ENCODE results near the gene PPIG. TPM values are rescaled to one million over a fixed set of nuclear protein-coding genes. Genes with fewer than 3 reads are reported as not detected.

PPIG gene
- total RNA-seq, 6 experiments from 2014 or later: 15.1 to 27.7 (median 23.8) TPM

GRCh38 chr2:169690958-169691357 is 106.8 kb downstream of the PPIG start:
- Histone ChIP-seq H3K27ac (no peak overlapping the region), H3K27me3 (no peaks in the 10 kb centered on the region), H3K4me1 (peaks cover 0 to 16% (median 8%) of the 10 kb centered on the region in 4 donors), H3K36me3 (no peaks in the 10 kb centered on the region), H3K9me3 (no peaks in the 10 kb centered on the region), H3K4me3 (no peak overlapping the region)
- intact Hi-C loops (cut with DNase I): no loop called here
- TF ChIP-seq POLR2A (IDR thresholded peaks at IDR 0.05): no peak
- no peak for TF ChIP-seq CTCF (IDR thresholded peaks at IDR 0.05)
- DNase-seq: no peak
- ATAC-seq: no peak
- WGBS (ENCODE audit: insufficient coverage, low coverage, low lambda C conversion rate, missing lambda C conversion rate): 63% methylated on average over 1 of the region's 1 CpG

Other genes starting within 250 kb of the PPIG start
- gene LRP2, start 221.8 kb upstream of the PPIG start, total RNA-seq: 1 to 10 TPM in 3 of 6 experiments, under 1 TPM in 3; 0.51 to 4.4 (median 1.0) TPM
- 1 to 10 TPM; 1.7 to 3.5 (median 2.3) TPM for gene BBS5, start 104.9 kb upstream of the PPIG start, total RNA-seq
- gene KLHL41, start 74.6 kb upstream of the PPIG start, total RNA-seq: 1 to 10 TPM in 1 of 6 experiments, under 1 TPM in 5; 0.22 to 3.7 (median 0.30) TPM
- gene FASTKD1, start 10.5 kb upstream of the PPIG start, total RNA-seq: 10 to 100 TPM; 11.6 to 21.1 (median 13.4) TPM
- under 1 TPM in 1 of 6 experiments, not detected in 5; 0.86 TPM for gene CFAP210, start 110.1 kb downstream of the PPIG start, total RNA-seq
- 1 to 10 TPM; 1.8 to 5.6 (median 2.8) TPM for gene PHOSPHO2, start 110.1 kb downstream of the PPIG start, total RNA-seq
- gene KLHL23, start 149.5 kb downstream of the PPIG start, total RNA-seq: 1 to 10 TPM; 4.7 to 6.6 (median 6.0) TPM
- 10 to 100 TPM; 16.5 to 41.3 (median 33.2) TPM for gene SSB, start 214.5 kb downstream of the PPIG start, total RNA-seq
- gene METTL5, start 240.6 kb downstream of the PPIG start, total RNA-seq: 10 to 100 TPM; 18.4 to 26.7 (median 20.7) TPM
- 10 to 100 TPM; 25.3 to 37.3 (median 29.9) TPM for gene UBR3, start 243.1 kb downstream of the PPIG start, total RNA-seq